Lung (tissue), 12 donors: ENCODE measurements around the gene PFN2. TPM values are rescaled to one million over a fixed set of nuclear protein-coding genes. Genes with fewer than 3 reads are reported as not detected.

ENCODE experiments used
- ATAC-seq: fragments of 200-7000 bp; cut with Tn5 transposase; one replicate; pipeline ENCODE4 v1.9.1; 2020; ENCODE audit warnings: moderate number of reproducible peaks; ENCODE audit not compliant: insufficient read depth, low FRiP score
- DNase-seq, 3 donors: peaks; one replicate each; pipeline ENCODE4 v3.0.0-alpha.2; 2013 to 2017
- H3K27ac ChIP-seq, 2 donors: one replicate each; pipeline ENCODE4 v1.5.1; 2013; ENCODE audit warnings: mild to moderate bottlenecking in 2 of 2, moderate library complexity in 2 of 2, control low read depth in 1 of 2, inconsistent platforms in 1 of 2, low read depth in 1 of 2, low read length in 1 of 2
- H3K27me3 ChIP-seq, 3 donors: one replicate each; pipeline ENCODE4 v1.5.1; 2013; ENCODE audit warnings: low read length in 2 of 3; ENCODE audit not compliant: control insufficient read depth in 3 of 3, insufficient read depth in 3 of 3
- H3K36me3 ChIP-seq, 4 donors: one replicate each; pipeline ENCODE4 v1.5.1; 2013; ENCODE audit warnings: low read length in 4 of 4, mild to moderate bottlenecking in 1 of 4, moderate library complexity in 1 of 4; ENCODE audit not compliant: control insufficient read depth in 4 of 4, insufficient read depth in 4 of 4
- H3K4me1 ChIP-seq, 5 donors: one replicate each; pipeline ENCODE4 v1.5.1; 2013; ENCODE audit warnings: low read length in 5 of 5, mild to moderate bottlenecking in 2 of 5, moderate library complexity in 1 of 5; ENCODE audit not compliant: control insufficient read depth in 5 of 5, insufficient read depth in 5 of 5
- H3K4me3 ChIP-seq: one replicate; pipeline ENCODE4 v1.5.1; 2013; ENCODE audit warnings: mild to moderate bottlenecking, control low read depth, moderate library complexity
- H3K9ac ChIP-seq, 2 donors: one replicate each; pipeline ENCODE4 v1.5.1; 2013; ENCODE audit warnings: low read length in 2 of 2, control low read depth in 1 of 2; ENCODE audit not compliant: insufficient read depth in 1 of 2
- H3K9me3 ChIP-seq, 4 donors: one replicate each; pipeline ENCODE4 v1.5.1; 2013; ENCODE audit warnings: low read length in 3 of 4, mild to moderate bottlenecking in 1 of 4, moderate library complexity in 1 of 4; ENCODE audit not compliant: control insufficient read depth in 4 of 4, insufficient read depth in 3 of 4
- CTCF ChIP-seq: IDR thresholded peaks from 2 replicates; pipeline ENCODE4 v1.5.1; 2012; ENCODE audit warnings: mild to moderate bottlenecking; ENCODE audit errors: control extremely low read depth, extremely low read depth
- WGBS, 2 donors: extraction: QIAGEN DNeasy Blood & Tissue Kit; methylation state at CpG; one replicate each; pipeline ENCODE4 v1.1.7; 2013; 5-methylcytosine and 5-hydroxymethylcytosine counted together
- polyA plus RNA-seq, 2 donors: library from polyadenylated mRNA; stranded (reverse); fragments of 200-250 nt; gene quantifications; one replicate each; pipeline ENCODE4 v1.2.1, GENCODE V29; 2013
- total RNA-seq, 2 donors: library from RNA; depleted of rRNA in 1 of 2; stranded (reverse); fragments of >200 nt in 1 of 2; gene quantifications; one replicate each; pipeline ENCODE4 v1.2.1, GENCODE V29; 2014 to 2021
- donor health status: control.
- donor health status: control.
- donor health status: Bipolar disorder and iron deficiency.
- donor health status: healthy.
- donor health status: DM: yes; HTN: yes; CAD: no.

PFN2 gene
- total and polyA plus RNA-seq, 4 donors = 28.1 to 91.7 (median 49.2) TPM

GRCh38 chr3:150000641-150001040, 29.9 kb upstream of the PFN2 start:
- DNase-seq (no peak), ATAC-seq (no peak)
- no peak overlapping the region for H3K27ac ChIP-seq
- peaks cover 0 to 3% (median 0%) of the 10 kb centered on the region in 4 donors for H3K9me3 ChIP-seq
- H3K4me1 ChIP-seq = no peaks in the 10 kb centered on the region
- H3K9ac ChIP-seq = no peak overlapping the region
- TF ChIP-seq CTCF = no peak
- H3K36me3 ChIP-seq = no peaks in the 10 kb centered on the region
- no peaks in the 10 kb centered on the region for H3K27me3 ChIP-seq
- no peak overlapping the region for H3K4me3 ChIP-seq

GRCh38 chr3:149999421-149999820, 28.7 kb upstream of the PFN2 start:
- no peak overlapping the region for H3K9ac ChIP-seq
- peaks cover 0 to 7% (median 2%) of the 10 kb centered on the region in 4 donors for H3K9me3 ChIP-seq
- WGBS, 2 donors = 94 to 95% methylated on average over 4 of the region's 4 CpGs
- no peak overlapping the region for H3K4me3 ChIP-seq
- DNase-seq = no peak
- H3K27ac ChIP-seq = no peak overlapping the region
- TF ChIP-seq CTCF = no peak
- no peaks in the 10 kb centered on the region for H3K27me3 ChIP-seq
- H3K4me1 ChIP-seq = no peaks in the 10 kb centered on the region
- H3K36me3 ChIP-seq = no peaks in the 10 kb centered on the region
- no peak for ATAC-seq

DNA sequence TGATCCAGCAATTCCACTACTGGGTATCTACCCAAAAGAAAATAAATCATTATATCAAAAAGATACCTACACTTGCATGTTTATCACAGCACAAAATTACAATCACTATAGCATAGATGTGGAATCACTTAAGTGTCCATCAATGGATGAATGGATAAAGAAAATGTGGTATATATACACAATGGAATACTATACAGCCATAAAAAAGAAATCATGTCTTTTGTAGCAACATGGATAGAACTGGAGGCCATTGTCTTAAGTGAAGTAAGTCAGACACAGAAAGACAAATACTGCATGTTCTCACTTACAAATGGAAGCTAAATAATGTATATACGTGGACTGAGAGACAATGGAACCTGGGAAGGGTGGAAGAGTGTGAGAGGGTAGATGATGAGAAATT, 28.3 kb upstream of the PFN2 start:
- no peak for TF ChIP-seq CTCF
- 95 to 97% methylated on average over 1 of the region's 1 CpG for WGBS, 2 donors
- H3K9ac ChIP-seq = no peak overlapping the region
- H3K9me3 ChIP-seq = peaks cover 0 to 8% (median 2%) of the 10 kb centered on the region in 4 donors
- no peaks in the 10 kb centered on the region for H3K36me3 ChIP-seq
- ATAC-seq (no peak), DNase-seq (no peak)
- H3K27me3 ChIP-seq = no peaks in the 10 kb centered on the region
- no peaks in the 10 kb centered on the region for H3K4me1 ChIP-seq
- no peak overlapping the region for H3K27ac ChIP-seq
- H3K4me3 ChIP-seq = no peak overlapping the region

GRCh38 chr3:149992416-149993058, 21.8 kb upstream of the PFN2 start:
- H3K36me3 ChIP-seq = no peaks in the 10 kb centered on the region
- no peak for DNase-seq
- no peak overlapping the region for H3K27ac ChIP-seq
- peaks cover 0 to 5% (median 0%) of the 10 kb centered on the region in 5 donors for H3K4me1 ChIP-seq
- H3K27me3 ChIP-seq = no peaks in the 10 kb centered on the region
- no peak for TF ChIP-seq CTCF
- H3K9ac ChIP-seq = no peak overlapping the region
- H3K4me3 ChIP-seq = no peak overlapping the region
- WGBS, 2 donors = 97 to 99% methylated on average over 4 of the region's 4 CpGs
- no peak for ATAC-seq
- H3K9me3 ChIP-seq = peaks cover 0 to 8% (median 3%) of the 10 kb centered on the region in 4 donors
